ENCODE data around the gene ANKMY1.

- no peak for TF ChIP-seq PATZ1 (CRISPR knock-in tag; IDR thresholded peaks at IDR 0.05; ENCODE audit: borderline replicate concordance)
- no peak for TF ChIP-seq ARNTL (CRISPR knock-in tag; IDR thresholded peaks at IDR 0.05; ENCODE audit: borderline replicate concordance, low read depth)
- no peak for TF ChIP-seq PPARA (CRISPR knock-in tag; IDR thresholded peaks at IDR 0.05; ENCODE audit: borderline replicate concordance)
- TF ChIP-seq ZNF70 (CRISPR knock-in tag; IDR thresholded peaks at IDR 0.05) = no peak
- no peak for TF ChIP-seq ZFP3 (CRISPR knock-in tag; IDR thresholded peaks at IDR 0.05)
Measured at GRCh38 chr2:240575101-240575965, 17.5 kb upstream of the ANKMY1 start.
